HG02973 (cell line): ENCODE results near the gene COL13A1.

Experiments
- ATAC-seq: cut with Tn5 transposase; IDR thresholded peaks from one replicate; pipeline ENCODE4 v1.9.1; 2021; ENCODE audit warnings: moderate library complexity; ENCODE audit not compliant: unreplicated experiment

COL13A1 gene

GRCh38 chr10:69789164-69789576, 12.5 kb upstream of the COL13A1 start:
- ATAC-seq, result no peak

GRCh38 chr10:69791812-69792211, 9.9 kb upstream of the COL13A1 start:
- ATAC-seq, result no peak

DNA sequence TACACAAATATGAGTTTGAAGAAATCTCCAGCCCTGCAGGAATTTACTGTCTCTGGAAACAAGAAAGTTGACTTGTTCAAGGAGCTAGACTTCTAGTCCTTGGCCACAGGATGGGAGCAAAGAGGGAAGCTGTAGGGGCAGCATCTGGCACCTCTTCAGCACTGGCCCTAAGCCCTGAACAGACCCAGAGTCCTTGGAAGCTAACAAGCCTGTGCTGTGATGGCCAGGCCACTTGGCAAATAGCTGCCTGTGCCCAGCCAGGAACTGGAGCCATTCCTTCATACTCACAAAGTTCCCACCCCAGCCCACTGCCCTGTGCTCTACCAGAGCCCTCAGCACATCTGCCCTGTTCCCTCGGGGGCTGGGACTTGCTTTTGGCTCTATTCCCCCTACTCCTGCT, 9.4 kb upstream of the COL13A1 start:
- no peak for ATAC-seq

- no peak for ATAC-seq
These were observed 7.0 kb upstream of the COL13A1 start for GRCh38 chr10:69794673-69795072.

DNA sequence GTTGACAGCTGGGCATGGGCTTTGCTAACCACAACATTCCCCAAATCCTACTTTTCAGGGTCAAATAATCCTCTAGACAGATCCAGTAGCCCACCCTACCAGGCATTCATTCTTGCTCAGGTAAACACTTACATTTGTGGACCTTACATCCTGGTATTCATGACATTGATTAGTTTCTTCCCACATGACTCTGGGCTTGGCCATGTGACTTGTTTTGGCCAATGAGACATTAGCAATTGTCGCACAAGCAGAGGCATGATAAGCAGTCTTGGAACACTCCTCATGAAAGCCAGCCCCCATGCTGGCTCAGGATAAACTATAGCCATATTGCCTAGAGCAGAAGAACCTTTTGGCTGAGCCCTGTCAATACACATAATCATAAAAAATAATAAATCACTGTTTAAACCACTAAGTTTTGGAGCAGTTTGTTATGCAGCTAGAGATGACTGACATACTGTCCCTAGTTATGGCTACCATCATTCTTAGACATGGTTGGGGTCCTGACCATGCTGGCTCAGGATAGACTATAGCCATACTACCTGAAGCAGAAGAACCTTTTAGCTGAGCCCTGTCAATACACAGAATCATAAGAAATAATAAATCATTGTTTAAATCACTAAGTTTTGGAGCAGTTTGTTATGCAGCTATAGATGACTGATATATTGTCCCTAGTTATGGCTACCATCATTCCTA, 6.3 kb upstream of the COL13A1 start:
- ATAC-seq, result no peak

GRCh38 chr10:69797959-69798358, 3.7 kb upstream of the COL13A1 start:
- ATAC-seq, result no peak

- no peak for ATAC-seq
These were observed 1.6 kb upstream of the COL13A1 start for GRCh38 chr10:69800109-69800508.

DNA sequence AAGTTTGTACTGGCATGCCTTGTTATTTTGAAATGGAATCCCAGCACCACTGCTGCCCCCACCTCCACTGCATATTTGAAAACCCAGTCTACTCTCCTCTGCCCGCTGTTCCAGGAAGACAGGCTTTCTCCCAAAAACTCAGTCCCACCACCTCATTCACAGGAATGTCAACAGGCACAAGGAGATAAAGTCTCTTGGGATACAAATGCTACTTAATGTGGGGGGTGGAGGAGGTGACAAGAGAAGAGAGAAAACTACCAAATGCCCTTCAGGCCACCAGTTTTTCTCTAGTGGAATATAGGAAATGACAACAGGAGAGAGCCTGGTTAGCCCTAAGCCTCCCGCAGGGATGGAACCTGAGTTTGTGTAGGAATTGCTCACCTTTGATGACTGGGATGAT, 1.0 kb upstream of the COL13A1 start:
- no peak for ATAC-seq

- no peak for ATAC-seq
These were observed 642 bp upstream of the COL13A1 start for GRCh38 chr10:69801094-69801433.

GRCh38 chr10:69802424-69803161, 887 bp downstream of the COL13A1 start:
- ATAC-seq, result no peak

GRCh38 chr10:69803809-69804208, 2.1 kb downstream of the COL13A1 start:
- no peak for ATAC-seq

GRCh38 chr10:69804775-69805174, 3.1 kb downstream of the COL13A1 start:
- ATAC-seq, result no peak

GRCh38 chr10:69807122-69807521, 5.4 kb downstream of the COL13A1 start:
- ATAC-seq, result no peak

- ATAC-seq, result no peak
These were observed 6.0 kb downstream of the COL13A1 start for GRCh38 chr10:69807696-69808095.

DNA sequence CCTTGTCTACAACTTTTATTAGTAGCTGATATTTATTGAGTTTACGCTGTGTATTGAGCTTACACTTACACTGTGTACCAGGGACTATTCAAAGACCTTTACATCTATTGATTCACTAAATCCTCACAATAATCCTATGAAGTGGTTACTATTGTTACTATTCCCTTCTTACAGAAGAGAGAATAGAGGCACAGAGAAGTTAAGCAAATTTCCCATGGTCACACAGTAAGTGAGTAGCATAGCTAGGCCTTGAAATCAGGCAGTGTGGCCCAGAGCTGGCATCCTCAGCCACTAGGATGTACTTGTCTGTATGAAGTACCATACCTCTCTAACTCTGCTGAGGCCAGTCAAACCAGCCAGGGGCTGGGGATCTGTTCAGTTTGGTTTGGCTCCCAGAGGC, 7.6 kb downstream of the COL13A1 start:
- ATAC-seq, result no peak

DNA sequence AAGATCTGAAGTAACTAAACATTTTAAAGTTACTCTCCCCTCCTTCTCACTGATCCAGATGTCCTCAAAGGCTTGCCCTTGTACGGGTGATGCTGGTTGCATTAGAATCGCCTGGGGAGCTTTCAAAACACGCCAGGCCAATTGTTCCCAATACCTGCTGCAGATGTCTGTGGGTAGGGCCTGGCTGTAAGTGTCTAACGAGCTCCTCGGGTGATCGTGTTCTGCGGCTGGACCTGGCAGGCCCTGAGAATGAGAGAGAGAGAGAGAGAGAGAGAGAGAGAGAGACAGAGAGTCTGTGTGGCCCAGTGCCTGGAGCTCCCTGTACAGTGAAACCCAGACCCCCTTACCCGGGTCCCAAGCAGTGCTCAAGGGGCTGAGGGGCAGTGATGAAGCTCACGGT, 8.4 kb downstream of the COL13A1 start:
- ATAC-seq, result no peak

DNA sequence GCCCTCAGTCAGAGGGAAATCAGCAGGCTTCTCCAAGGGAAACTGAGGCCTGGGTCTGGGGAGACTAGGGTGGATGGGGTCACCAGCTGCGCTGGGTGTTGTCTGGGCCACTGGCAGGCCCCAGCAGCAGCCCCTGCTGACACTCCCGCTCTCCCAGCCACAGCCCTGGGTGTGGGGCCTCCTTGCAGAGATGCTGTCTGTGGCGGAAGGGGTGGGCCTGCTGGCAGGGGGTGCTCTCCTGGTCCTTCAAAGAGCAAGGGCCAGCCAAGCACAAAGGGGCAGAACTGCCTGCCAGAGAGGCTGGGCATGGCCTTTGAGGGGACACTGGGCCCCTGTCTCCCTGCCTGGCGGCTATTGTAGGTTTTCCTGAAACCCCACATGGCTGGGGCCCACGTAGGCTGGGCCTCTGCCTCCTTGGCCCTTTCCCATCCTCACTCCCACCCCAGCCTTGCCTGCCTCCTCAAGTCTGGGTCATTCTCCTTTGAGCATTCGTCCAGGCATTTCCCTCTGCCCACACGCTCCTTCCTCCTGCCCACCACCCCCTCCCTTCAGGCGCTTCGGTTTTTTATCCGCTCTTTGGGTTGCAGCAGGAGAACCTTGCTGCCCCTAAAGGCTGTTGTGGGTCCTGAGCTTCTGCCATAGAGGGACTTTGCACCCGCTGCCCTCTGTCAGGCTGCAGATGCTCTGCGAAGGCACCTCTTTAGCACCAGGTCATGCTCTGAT, 9.1 kb downstream of the COL13A1 start:
- no peak for ATAC-seq

- ATAC-seq, result no peak
These were observed 11.9 kb downstream of the COL13A1 start for GRCh38 chr10:69813632-69814031.

DNA sequence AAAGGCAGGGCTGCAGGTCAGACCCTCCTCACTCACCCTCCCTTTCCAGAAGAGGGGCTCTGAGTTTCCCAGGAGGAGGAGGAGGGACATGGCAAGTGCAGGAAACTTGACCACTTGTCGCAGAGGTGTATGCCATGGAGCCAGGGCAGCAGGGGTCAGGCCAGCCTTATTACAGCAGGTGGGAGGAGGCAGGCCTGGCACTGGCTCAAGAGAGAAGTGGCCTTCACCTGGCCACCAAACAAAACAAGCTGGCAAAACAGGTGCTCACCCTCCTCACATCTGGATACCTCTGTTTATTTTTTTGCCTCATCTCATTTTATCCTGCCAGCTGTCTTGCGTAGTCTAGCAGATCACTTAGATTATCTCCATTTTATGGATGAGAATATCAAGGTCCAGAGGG, 12.5 kb downstream of the COL13A1 start:
- no peak for ATAC-seq

DNA sequence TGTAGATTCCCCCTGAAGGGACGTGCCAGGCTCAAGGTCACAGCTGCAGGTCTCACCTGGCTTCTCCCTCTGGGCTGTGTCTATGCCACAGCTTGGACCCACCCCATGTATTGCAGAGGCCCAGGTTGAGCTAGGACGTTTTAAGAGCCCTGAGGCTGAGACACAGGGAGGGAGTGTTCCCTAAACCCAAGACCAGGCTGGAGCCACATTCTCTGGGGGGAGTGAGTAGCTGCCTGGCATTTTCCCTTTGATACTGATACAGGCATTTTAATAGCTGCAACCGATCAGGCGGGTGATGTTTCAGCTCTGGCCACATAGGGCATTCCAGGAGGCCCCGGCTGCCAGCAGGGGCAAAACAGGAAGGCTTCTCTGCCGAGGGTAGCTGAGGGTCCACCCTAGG, 13.4 kb downstream of the COL13A1 start:
- no peak for ATAC-seq

- ATAC-seq, result no peak
These were observed 14.8 kb downstream of the COL13A1 start for GRCh38 chr10:69816521-69816920.

- no peak for ATAC-seq
These were observed 15.4 kb downstream of the COL13A1 start for GRCh38 chr10:69817078-69817581.
